ENCODE results near the gene MORN1.

MORN1 gene

DNA sequence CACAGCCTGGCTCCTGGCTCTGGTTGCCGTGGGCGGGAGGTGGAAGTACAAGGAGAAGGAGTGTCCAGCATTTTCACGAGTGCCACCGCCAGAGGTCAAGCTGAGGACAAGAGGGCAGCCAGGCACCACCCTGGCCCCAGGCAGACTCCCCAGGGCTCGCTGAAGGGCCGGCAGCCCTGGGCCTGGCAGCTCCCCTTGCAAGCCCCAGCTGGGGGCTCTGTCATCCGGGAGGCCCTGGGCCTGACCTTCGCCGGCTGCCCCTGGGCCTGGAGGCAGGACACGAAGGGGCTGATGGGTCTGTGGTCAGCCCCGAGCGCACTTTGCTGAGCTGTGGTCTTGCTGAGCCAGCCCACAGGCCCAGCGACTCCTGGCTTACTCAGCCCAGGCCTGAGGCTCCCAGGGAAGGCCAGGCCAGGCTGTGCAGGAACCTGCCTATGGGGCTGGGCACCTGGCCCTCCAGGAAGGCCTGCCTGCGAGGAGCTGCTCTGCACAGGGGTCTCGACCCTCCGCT is 74.8 kb downstream of the MORN1 start:
- DNase-seq = no peak

DNA sequence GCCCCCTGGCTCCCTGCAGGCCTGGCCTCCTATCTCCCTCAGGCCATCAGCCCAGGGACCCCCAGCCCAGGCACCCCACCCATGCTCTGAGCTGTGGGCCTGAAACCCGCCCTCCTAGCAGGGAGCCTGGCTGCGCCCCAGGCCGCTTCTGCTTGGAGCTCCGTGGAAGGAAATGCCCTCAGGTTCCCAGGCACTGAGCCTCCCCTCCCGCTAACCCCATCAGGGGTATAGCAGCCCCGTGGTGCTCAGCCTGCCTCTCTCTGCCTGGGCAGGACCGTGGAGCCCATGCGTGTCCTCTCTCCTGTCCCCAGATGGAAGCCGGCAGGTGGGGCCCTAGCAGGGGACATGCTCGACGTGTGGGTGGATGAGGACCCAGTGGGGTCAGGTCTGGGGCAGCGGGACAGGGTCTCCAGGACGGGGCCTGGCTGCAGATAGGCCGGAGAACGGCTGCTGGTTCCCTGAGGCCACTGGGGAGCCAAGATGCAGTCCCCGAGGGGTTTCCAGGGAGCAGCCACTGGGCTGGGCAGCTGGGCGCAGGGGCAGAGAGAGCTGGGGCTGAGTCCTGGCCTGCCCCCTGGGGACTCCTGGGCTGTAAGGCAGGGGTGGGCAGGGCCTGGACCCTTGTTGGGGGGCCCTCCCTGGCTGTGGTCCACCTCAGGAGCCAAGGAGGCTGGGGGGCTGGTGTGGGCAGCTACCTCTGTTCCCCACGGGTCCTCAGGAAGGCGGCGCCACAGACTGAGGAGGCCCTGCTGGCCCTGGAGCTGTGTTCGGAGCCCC is 75.5 kb downstream of the MORN1 start:
- DNase-seq = no peak

DNA sequence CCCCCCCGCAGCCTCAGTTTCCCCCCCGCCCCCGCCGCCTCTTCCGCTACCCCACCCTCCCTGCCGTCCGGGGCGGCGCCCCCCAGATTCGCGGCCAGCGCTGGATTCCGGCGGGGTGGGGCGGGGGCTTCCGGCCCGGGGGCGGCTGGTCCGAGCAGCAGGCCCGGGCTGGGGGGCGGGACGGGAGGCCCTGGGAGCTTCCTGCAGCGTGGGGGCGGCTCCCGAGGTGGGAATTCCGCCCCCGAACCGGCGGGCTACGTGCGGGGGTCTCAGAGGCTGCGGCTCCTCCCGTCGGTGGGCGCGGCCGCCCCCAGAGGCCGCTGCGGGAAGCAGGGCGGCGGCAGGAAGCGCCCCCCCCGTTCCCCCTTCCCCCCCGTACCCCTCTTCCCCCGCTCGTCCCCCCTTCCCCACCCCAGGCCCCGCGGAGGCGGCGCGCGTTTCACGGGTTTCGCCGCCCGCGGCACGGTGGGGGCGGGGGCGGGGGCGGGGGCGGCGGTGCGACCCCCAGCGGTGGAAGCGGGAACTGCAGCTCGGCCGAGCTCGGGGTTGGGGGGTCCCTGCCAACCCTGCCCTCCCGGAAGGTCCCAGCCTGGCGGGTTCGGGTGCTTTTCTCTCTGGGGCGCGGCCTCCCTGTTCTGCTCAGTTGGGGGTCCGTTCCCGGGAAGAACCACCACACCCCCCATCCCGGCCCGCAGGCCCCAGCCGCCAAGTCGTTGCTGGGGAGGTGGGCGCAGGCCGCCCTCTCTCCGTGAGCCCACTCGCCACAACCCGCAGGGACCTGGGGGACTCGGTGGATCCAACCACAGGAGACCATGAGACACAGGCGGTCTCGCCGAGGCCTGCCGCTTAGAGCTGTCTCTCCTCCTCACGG is 76.3 kb downstream of the MORN1 start:
- DNase-seq = peak; percentile 14

DNA sequence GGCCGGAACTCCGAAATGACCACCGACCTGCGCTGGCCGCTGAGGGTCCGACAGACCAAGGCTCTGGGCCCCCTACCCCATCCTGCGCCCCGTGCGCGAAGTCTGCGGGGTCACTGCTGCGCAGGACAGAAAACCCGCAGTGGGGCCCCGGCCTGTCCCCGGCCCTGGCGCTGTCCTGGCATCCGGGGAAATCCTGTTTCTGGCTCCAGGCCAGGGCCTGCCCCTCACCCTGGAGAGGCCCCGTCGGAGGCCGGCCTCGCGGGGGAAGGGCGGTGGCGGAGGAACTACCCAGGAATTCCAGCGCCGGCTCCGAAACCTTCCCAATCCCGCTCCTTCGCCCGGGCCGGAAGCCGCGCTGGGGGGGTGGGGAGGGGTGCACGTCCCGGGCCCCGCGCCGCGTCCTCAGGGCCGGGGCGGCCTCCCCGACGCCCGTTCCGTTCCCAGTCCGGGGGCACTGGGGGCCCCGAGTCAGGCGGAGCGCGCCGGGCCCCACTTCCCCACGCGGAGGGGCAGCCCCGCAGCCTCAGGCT is 77.0 kb downstream of the MORN1 start:
- DNase-seq = no peak

DNA sequence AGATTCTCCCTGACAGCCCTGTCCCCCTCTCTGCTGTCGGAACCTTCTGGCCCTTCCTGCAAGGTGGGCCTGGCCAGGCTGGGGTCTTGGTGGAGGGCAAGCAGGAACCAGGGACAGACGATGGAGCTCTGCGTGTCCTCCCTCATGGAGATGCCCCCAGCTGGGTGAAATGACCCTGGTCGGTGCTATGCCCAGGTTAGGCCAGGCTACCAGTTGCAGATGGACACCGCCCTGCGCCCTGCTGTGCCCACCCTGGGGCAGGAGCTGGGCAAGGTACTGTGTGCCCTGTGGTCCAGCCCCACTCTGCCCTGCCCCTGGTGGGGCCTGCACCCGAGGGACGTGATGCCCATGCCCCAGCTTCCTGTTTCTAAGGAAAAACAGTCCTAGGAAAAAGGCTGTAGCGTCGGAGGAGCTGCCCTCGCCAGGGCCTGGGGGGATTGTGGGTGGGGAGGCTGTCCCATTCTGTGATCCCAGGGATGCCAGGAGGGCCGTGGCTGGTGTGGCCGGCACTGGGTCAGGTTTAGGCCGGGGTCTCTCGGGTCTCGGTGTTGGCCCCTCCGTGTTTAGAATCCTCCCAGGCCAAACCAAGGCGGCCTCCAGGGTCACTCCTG is 77.6 kb downstream of the MORN1 start:
- no peak for DNase-seq

DNA sequence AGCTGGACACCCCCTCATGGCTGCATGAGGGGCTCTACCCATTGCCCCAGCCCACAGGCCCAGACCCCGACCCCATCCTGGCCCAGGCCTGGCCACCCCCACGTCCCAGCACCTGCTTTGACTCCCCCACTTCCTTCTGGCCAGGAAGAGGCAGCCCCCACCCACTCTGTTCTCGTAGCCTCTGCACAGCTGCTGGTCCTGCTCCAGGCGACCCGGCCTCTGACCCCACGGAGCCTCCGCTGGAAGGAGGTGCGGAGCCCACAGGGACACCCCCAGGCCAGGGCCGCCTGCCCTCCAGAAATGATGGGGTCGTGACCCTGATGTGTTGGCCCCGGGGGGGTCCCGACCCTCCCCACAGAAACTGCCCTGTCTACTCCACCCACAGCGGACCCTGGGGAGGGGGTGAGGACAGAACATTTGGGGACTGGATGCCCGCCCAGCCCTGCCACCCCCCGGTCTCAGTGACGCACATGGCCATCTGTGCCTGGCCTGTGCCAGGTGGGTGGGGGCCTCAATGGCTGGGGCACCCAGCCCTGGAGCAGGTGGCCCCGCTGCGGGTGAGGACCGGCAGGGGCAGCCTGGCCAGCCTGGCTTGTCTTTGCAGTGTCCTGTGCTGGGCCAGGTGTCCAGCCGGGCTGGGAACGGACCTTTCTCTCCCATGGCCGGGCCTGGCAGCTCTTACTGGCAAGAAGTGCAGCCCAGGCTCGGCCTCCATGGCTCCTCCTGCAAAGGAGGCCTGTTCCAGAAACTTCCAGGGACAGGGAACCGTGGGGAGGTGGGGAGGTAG is 78.6 kb downstream of the MORN1 start:
- DNase-seq = no peak

DNA sequence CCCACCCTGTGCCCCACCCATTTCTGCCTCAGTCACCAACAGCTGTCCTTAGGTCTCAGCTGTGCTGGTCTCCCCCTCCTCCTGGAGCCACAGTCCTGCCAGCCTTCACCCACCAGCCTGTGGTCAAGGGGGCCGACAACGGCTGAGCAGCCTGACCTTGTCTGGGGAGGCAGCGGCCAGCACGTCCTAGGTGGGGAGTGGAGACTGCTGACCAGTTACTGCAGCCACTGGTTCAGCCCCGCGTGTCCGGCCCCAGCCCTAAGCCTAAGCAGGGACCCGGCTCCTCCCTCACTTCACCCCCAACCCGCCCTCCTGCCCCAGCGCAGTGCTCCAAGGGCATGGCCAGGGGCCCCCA is 79.2 kb downstream of the MORN1 start:
- no peak for DNase-seq

DNA sequence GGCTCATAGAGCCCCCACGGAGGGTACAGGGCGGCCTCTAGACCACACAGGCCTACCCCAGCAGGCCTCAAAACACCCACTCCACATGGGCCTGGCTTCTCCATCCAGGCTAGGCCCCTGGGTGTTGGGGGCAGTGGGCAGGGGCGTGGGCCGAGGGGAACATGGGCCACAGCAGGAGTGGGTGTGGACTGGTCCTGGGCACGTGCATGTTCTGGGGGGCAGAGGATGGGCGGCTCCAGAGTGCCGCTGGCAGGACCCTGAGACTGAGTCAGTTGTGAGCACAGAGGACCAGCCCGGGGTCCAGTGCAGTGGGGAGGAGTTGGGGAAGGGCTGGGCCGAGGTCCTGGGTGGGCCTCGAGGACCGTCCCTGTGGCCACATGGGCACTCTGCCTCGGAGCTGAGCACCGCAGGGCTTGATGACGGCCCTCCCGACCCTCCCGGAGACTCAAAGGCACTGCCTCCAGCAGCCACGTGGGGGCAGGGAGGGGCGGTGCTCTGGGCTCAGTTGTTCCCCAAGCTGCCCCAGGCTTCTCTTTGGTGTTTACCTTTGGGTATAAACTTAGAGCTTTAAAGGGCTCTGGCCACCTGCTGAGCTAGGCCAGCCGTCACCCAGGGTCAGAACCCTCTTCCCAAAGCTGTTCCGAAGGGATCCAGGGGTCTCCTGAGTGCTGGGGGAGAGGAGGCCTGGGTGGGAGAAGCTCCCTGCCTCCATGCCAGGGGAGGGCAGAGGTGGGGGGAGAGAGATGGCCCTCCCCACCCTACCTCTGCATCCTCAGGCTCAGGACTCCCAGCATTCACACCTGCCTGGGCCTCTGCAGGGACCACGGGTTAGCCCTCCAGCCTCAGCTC is 79.9 kb downstream of the MORN1 start:
- peak; percentile 70 for DNase-seq

DNA sequence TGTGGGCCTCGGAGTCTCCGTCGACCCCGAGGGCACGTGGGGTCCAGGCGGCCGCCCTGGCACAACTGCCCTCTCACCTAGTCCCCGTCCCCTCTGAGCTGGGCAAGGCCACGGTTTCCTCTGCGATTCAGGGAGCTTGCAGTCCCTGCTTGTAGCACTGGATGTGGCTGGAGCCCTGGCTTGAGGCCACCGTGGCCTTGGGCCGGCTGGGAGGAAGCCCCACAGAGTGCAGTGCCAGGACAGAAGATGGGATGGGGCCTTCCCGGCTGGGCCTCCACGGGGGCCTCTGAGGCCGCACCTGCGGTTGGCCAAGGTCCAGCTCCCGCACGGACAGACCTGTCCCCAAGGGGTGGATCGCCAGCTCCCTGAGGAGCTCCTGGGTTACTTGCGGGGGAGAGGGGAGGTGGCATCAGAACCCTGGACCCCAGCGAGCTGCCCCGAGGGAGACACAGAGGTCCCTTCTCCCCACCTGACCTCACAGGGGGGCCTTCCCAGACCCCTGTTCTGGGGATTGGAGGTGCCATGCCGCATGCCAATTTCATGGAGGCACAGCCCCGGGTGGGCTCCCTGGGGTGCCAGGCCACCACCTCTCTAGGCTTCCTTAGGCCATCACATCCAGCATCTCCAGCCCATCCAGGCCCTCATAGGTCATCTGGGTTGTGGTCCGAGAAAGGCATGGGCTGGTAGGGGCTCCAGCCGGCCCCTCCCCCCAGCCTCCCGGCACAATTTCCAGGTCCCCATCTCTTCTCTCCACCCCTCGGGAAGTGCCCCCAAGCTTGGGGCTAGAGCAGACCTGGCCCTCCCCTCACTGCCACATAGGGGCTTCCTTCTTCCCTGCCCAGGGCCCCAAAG is 80.8 kb downstream of the MORN1 start:
- DNase-seq = no peak

DNA sequence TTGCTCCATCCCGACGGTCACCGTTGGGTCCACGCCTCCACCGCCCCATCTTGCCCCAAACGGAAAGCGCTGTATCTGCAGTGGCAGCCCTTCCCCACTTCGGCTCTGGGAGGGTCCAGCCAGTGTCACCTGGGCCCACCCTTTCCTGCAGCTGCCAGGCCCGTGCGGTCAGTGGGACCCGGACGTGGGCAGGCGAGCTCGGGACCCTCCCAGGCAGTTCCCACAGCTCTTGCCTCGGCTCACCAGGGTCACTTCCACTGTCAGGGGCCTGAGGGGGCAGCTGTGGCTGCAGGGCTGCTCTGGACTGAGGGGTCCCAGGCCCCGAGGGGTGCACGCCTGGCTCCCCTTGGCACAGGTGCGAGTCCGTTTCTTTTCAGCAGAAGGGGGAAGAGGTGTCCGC is 82.5 kb downstream of the MORN1 start:
- no peak for DNase-seq

DNA sequence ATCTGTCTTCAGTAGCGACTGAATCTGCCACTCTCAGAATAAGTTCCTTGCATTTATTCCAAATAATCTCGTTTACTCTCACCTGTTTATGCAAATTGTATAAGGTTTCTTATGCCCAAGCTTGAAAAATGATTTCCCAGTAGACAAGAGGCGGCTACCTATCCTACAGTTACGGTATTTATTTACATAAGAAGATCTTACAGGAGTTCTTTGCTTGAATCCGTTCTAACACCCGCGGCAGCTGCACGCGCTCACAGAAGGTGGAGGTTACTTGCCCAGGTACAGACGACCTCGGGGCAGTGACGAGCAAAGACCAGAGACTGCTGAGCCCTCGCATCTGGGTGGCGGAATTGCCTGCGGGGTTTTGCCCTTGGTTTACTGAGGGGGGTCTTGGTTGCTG is 83.4 kb downstream of the MORN1 start:
- no peak for DNase-seq

DNA sequence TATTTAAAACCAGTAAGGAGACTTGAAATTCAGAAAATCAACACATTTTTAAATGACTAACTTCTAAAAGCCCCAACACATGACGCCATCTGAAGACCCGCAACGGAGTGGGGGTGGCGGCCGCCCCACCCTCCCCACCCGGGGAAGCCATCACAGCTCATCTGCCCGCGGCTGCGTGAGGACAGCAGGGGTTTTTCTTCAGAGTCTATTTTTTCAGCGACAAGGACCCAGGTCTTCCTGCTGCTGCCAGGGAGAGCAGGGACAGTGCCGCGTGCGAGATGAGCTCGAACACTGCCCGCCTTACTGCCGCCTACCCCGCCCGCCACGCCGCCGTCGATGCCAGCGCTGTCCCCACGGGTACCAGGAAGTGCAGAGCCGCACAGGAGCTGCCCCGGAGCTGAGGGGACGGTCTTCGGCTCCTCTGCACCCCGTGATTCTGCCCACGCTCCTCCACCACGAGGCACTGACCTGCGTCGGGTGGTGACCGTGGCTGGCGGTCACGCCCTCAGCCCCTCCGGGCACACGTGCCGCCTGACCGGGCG is 84.2 kb downstream of the MORN1 start:
- no peak for DNase-seq

DNA sequence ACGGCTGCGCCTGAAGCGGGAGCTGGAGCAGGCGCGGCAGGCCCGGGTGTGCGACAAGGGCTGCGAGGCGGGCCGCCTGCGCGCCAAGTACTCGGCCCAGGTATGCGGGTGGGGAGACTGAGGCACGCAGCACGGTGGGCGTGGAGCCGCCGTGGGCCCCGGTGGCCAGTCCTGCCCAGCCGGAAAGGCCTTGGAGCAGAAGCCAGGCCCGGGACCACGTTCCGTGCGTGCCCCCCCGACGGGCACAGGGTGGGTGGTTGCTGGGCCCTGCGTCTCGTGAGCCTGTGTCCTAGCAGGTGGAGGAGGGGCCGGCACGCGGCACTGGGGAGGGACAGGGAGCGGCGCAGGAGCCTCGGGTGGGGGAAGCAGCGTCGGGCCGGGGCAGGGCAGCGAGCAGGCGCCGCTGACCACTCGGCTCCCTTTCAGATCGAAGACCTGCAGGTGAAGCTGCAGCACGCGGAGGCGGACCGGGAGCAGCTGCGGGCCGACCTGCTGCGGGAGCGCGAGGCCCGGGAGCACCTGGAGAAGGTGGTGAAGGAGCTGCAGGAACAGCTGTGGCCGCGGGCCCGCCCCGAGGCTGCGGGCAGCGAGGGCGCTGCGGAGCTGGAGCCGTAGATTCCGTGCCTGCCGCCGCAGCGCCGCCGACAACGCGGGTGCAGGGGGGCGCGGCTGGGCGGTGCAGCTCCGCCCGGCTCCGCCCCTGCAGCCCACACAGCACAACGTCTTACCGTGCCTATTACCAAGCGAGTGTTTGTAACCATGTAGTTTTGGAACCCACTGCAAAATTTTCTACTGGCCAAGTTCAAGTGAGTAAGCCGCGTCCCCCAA is 85.0 kb downstream of the MORN1 start:
- DNase-seq = no peak

DNA sequence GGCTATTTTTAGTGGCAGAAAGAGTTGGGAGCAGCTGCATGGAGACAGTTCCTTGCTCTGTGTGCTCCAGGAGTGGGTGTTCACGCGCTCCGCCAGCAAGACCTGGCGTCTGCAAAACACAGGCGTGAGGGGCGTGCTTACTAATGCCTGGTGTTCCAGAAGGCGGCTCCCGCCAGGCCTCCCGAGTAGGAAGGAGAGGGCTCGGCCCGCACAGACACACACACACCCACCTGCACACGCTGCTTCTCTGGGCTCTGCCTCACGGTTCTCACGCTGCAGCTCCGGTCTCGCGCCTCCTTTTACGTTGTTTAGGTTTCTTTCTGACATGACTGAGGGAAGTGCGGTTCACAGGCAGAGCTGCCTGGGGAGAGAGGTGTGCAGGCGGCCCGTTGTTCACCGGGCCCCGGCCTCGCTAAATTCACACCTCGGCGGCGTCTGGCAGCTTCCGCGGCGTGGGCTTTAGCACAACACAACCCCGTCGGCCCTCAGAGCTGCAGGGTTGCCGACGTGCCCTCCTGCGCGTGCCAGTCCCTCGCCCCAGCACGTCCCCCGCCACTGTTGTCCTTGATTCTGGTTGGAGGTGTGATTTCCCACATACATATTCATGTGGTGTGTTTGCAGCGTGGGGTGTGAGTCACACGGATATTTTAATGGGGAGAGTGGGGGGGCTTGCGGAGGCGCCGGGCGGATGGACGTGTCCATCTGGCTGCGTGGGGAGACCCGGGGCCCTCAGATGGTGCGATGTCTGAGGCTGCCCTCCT is 86.3 kb downstream of the MORN1 start:
- DNase-seq = no peak

DNA sequence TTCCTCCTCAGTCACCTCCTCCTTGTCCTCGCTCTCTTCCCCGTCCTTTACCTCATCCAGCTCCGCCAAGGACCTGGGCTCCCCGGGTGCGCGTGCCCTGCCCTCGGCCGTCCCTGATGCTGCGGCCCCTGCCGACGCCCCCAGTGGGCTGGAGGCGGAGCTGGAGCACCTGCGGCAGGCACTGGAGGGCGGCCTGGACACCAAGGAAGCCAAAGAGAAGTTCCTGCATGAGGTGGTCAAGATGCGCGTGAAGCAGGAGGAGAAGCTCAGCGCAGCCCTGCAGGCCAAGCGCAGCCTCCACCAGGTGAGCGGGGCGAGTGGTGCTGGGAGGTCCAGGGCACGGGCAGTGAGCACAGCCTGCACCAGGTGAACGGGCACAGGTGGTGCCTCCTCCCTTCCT is 87.1 kb downstream of the MORN1 start:
- no peak for DNase-seq

DNA sequence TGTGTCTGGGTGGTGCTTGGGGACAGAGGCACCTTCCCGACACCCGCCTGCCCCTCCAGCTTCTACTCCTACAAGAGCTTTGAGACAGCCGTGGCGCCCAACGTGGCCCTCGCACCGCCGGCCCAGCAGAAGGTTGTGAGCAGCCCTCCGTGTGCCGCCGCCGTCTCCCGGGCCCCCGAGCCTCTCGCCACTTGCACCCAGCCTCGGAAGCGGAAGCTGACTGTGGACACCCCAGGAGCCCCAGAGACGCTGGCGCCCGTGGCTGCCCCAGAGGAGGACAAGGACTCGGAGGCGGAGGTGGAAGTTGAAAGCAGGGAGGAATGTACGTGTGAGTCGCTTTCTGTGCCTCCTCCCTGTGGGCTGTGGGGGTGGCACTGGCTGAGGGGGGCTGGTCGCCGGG is 87.6 kb downstream of the MORN1 start:
- DNase-seq = no peak

DNA sequence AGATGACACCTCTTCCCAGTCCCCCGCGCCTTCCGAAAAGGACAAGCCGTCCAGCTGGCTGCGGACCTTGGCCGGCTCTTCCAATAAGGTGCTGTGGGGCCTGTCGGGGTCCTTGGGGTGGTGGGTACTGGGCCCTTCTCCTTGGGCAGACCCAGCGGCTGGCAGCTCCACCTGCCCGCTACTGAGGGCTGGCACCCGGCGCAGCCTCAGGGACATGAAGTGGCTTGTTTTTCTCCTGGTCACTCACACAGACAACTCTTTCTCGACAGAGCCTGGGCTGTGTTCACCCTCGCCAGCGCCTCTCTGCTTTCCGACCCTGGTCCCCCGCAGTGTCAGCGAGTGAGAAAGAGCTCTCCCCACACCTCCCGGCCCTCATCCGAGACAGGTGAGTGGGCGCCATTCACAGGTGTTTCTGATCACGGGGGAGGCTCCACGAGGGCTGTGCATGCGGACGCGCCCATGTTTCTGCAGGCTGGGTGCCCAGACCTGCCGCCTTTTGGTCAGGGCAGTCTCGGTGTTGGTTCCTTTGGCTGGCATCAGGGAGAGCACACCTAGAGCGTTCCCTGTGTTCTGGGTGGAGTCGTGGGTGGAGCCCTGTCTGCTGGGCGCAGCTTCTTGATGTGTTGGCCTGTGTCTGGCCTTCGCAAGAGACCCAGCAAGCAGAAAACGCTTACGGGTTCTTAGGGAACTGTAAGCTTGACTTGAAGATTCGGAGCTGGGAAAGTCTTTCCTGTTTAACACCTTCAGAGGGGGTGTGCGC is 88.2 kb downstream of the MORN1 start:
- no peak for DNase-seq

Measured in hematopoietic multipotent progenitor cell treated with erythropoietin and hydrocortisone succinate and interleukin-3 and kit ligand, for 8 days (in vitro differentiated cells).